GM12864 (cell line): ENCODE measurements around the gene LRRC73.
"Not testable (repeated sequence)": the region's sequence is repeated elsewhere in the genome, so short reads cannot be mapped to it uniquely, and the experiment has no call there.

Source experiments
- DNase-seq: peaks from one replicate; pipeline ENCODE4 v3.0.0-alpha.2; 2011; ENCODE audit warnings: low read depth
- H3K4me3 ChIP-seq: 2 replicates; pipeline ENCODE4 v1.5.1; 2011; ENCODE audit warnings: mild to moderate bottlenecking, low read depth, low read length, control low read depth
- TF ChIP-seq, protein P1 (sequence below): IDR thresholded peaks from 2 replicates; pipeline ENCODE4 v1.5.1; 2011; ENCODE audit warnings: low read depth, mild to moderate bottlenecking, moderate library complexity, low read length, control low read depth, inconsistent platforms; ENCODE audit errors: missing control alignments

Gene LRRC73

GRCh38 chr6:43502666-43503065, 7.5 kb downstream of the LRRC73 start:
- H3K4me3 ChIP-seq, result no peak overlapping the region
- TF ChIP-seq, protein P1, sequence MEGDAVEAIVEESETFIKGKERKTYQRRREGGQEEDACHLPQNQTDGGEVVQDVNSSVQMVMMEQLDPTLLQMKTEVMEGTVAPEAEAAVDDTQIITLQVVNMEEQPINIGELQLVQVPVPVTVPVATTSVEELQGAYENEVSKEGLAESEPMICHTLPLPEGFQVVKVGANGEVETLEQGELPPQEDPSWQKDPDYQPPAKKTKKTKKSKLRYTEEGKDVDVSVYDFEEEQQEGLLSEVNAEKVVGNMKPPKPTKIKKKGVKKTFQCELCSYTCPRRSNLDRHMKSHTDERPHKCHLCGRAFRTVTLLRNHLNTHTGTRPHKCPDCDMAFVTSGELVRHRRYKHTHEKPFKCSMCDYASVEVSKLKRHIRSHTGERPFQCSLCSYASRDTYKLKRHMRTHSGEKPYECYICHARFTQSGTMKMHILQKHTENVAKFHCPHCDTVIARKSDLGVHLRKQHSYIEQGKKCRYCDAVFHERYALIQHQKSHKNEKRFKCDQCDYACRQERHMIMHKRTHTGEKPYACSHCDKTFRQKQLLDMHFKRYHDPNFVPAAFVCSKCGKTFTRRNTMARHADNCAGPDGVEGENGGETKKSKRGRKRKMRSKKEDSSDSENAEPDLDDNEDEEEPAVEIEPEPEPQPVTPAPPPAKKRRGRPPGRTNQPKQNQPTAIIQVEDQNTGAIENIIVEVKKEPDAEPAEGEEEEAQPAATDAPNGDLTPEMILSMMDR, result no peak
- no peak for DNase-seq

DNA sequence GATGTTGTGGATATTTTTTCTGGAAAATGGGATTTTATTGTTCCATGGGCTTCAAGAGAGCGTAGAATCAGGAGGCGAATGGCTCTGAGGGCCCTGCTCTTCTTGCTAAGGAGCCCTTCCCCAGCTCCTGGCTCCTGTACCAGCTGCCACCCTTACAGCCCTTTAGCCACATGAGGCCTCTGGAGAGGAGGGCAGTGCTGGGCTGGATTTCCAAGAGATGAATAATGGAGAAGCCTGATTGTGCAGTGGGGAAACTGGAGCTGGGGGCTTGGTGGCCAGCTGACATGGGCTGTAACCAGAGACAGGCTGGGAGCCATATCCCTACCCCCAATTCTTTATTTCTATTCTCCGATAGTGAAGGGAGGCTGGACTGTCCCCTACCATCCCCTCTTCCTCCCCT, 9.2 kb downstream of the LRRC73 start:
- no peak overlapping the region for H3K4me3 ChIP-seq
- DNase-seq, result no peak
- TF ChIP-seq, protein P1, result no peak

DNA sequence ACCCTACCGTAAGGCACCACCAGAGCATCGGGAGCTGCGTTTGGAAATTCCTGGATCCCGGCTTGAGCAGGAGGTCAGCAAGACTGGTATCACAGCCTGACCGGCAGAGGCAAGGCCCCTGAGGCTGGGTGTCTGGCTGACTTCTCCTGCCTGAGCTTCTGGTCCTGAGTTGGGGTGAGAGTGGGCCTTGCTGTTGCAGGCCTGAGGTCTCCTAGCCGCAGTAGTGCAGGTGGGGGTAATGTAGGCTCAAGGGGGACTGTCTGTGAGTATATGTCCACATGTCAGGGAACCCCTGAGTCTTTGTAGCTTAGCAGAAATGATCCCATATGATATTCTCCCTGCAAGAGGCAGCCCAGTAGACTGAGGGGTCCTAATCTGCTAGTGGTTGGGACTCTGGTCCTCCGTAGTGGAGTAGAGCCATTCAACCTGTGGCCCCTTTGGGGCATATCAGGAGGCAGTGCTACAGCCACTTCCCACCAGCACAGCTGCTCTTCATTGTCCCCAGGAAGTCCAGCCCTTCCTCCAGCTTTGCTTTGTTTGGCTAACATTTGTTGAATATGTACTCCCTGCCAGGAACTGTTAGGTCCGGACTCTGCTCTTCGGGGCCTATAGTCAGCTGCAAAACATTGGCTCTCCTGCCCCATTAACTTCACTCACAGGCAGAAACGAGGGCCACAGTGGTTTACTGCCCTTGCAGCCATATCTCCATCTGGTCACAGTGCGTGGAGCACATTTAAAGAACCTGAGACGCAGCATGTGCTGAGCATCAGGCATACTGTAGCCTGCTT, 10.9 kb downstream of the LRRC73 start:
- TF ChIP-seq, protein P1, result no peak
- DNase-seq, result no peak

DNA sequence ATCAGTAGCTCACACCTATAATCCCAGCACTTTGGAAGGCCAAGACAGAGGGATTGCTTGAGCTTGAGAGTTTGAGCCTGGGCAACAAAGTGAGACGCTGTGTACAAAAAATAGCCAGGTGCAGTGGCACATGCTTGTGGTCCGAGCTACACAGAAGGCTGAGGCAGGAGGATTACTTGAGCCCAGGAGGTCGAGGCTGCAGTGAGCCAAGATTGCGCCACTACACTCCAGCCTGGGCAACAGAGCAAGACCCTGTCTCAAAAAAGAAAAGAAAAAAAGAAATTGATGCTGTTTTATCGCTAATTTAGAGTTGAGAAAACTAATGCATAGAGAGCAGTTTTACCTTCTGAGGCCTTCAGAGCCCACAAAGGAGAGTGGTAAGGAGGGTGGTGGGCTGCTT, 11.9 kb downstream of the LRRC73 start:
- not testable (repeated sequence) for DNase-seq

More for the DNA sequence above, 10.9 kb downstream of the LRRC73 start:
- no peak overlapping the region for H3K4me3 ChIP-seq

DNA sequence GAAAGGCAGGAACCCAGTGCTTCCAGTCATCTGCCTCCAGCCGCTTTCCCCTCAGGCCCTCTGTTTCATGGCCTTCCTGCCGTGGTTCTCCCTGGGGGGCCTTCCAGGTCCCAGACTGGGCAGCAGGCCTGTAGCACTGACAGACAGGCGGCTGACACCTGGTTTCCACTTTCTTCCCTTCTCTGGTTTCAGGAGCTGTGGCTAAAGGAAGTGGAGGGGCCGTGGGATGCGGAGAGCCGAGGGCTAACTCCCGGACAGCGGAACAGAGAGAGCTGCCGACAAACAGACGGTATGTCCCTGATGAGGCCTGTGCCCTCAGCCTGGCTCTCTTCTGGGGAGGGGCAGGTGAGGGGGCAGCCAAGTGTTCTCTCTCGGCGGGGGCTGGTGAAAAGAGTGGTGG, 12.5 kb downstream of the LRRC73 start:
- no peak overlapping the region for H3K4me3 ChIP-seq
- no peak for DNase-seq
- TF ChIP-seq, protein P1, result no peak

More for the DNA sequence above, 11.9 kb downstream of the LRRC73 start:
- H3K4me3 ChIP-seq, result not testable (repeated sequence)

DNA sequence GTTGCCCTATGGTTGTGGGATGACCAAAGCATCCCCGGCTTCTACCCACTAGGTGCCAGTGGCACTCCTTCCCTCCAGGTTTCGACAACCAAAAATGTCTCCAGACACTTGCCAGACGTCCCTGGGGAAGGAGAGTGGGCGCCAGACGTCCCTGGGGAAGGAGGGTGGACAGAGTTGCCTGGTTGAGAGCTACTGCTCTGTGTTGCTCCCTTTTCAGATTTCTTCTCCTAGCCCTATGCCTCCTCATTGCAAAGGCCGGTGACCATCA, 13.1 kb downstream of the LRRC73 start:
- DNase-seq, result no peak
- H3K4me3 ChIP-seq, result no peak overlapping the region
- TF ChIP-seq, protein P1, result no peak

- TF ChIP-seq, protein P1, result peak; percentile 54
- no peak for DNase-seq
Measured at GRCh38 chr6:43496370-43497128, 13.6 kb downstream of the LRRC73 start.

More at GRCh38 chr6:43496370-43497128, 13.6 kb downstream of the LRRC73 start:
- H3K4me3 ChIP-seq, result no peak overlapping the region
